IgD-negative memory B cell (primary cell): ENCODE results near the gene MAGI1. TPM values are rescaled to one million over a fixed set of nuclear protein-coding genes. Genes with fewer than 3 reads are reported as not detected.
"Not testable (repeated sequence)": the region's sequence is repeated elsewhere in the genome, so short reads cannot be mapped to it uniquely, and the experiment has no call there.

ENCODE experiments used
- H3K27ac Mint-ChIP-seq, 3 donors: one replicate each; pipeline ENCODE4 v1.8.0; 2020 to 2022; ENCODE audit warnings: mild to moderate bottlenecking in 3 of 3, mixed read lengths in 3 of 3, moderate library complexity in 1 of 3
- H3K27me3 Mint-ChIP-seq: one replicate; pipeline ENCODE4 v1.8.0; 2021; ENCODE audit warnings: mixed read lengths
- H3K36me3 Mint-ChIP-seq: one replicate; pipeline ENCODE4 v1.8.0; 2020; ENCODE audit warnings: mild to moderate bottlenecking, mixed read lengths
- H3K4me1 Mint-ChIP-seq, 3 donors: one replicate each; pipeline ENCODE4 v1.8.0; 2020 to 2022; ENCODE audit warnings: mixed read lengths in 3 of 3, mild to moderate bottlenecking in 1 of 3
- H3K4me3 Mint-ChIP-seq, 4 donors: one replicate each; pipeline ENCODE4 v1.8.0; 2020 to 2022; ENCODE audit warnings: mild to moderate bottlenecking in 4 of 4, mixed read lengths in 4 of 4, moderate library complexity in 3 of 4
- H3K9me3 Mint-ChIP-seq, 3 donors: one replicate each; pipeline ENCODE4 v1.8.0; 2020 to 2021; ENCODE audit warnings: mixed read lengths in 3 of 3, mild to moderate bottlenecking in 1 of 3
- polyA plus RNA-seq: library from polyadenylated mRNA; unstranded; fragments of 300-500 nt; fragmentation: Illumina TruSeq; gene quantifications from one replicate; pipeline ENCODE4 v1.2.3, GENCODE V29; 2021

MAGI1 gene
- polyA plus RNA-seq, 1 donor from 2014 or later, result 1.3 TPM

DNA sequence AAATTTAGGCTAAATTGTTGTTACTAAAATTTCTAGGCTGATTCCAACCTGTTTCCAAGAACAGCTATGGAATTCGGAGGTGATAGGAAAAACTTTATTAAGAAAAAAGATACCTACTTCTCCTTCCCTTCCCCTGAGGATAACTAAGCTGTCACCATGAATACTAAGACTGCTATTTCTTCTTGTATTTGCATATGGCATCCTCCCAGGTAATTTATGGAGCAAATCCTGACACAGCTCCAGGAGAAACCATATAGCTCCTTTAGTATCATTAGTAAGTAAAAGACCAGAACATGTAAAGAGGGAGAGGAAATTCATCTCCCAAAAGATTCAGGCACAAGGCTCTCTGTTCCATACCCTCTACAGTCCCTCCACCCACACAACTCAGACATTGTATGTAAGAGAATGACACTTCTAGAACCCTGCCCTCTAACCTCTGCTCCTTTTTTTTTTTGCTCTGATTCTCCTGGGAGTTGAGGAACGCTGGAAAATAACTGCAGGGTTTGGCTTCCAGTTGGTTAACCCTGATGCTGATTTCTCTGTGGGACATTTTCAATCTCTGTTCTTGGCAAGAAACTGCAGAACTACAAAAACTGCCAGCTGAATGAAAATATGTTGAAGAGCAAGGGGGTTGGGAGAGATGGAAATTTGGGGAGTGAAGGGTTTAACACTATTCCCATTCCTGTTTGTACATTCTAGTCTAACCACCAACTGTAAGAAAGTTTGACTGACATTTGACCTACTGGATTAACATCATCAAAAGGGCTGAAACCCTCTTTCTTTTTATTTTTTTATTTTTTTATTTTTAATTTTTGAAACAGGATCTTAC lies 14.2 kb upstream of the MAGI1 start:
- Mint-ChIP-seq H3K9me3 (peaks cover 0 to 3% (median 0%) of the 10 kb centered on the region in 3 donors), H3K4me1 (no peaks in the 10 kb centered on the region), H3K27me3 (no peaks in the 10 kb centered on the region), H3K4me3 (no peak overlapping the region), H3K27ac (no peak overlapping the region), H3K36me3 (no peaks in the 10 kb centered on the region)

DNA sequence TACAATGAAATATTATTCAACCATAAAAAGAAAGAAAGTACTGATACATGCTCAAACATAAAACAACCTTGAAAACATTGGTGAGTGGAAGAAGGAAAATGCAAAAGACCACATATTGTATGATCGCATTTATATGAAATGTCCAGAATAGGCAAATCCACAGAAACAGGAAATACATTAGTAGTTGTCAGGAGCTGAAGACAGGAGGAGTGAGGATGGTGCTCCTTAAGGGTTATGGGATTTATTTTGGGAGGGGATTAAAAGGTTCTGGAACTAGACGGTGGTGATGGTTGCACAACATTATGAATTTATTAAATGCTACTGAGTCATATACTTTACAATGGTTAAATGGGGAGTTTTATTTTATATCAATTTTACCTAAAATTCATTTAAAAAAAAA lies 12.1 kb upstream of the MAGI1 start:
- Mint-ChIP-seq H3K36me3 (no peaks in the 10 kb centered on the region), H3K9me3 (peaks cover 0 to 3% (median 2%) of the 10 kb centered on the region in 3 donors), H3K4me3 (no peak overlapping the region), H3K27me3 (peaks cover 1% of the 10 kb centered on the region), H3K27ac (no peak overlapping the region), H3K4me1 (no peaks in the 10 kb centered on the region)

DNA sequence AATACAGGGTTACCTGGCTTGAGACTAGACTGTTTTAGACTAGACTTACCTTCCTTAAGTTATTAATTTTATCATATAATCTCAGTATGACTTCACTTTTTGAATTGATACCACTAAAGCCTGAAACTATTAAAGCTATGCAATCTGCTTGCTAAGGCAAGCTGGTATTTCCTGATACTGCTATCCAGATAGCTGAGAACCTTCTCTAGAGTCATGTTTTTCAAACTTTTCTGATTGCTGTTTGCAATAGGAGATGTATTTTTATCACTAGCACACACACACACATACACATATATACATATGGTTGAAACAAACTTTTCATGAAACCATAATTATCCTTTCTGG lies 9.3 kb upstream of the MAGI1 start:
- peaks cover 3% of the 10 kb centered on the region for H3K27me3 Mint-ChIP-seq
- H3K9me3 Mint-ChIP-seq, result peaks cover 0 to 5% (median 4%) of the 10 kb centered on the region in 3 donors
- H3K4me3 Mint-ChIP-seq, result no peak overlapping the region

DNA sequence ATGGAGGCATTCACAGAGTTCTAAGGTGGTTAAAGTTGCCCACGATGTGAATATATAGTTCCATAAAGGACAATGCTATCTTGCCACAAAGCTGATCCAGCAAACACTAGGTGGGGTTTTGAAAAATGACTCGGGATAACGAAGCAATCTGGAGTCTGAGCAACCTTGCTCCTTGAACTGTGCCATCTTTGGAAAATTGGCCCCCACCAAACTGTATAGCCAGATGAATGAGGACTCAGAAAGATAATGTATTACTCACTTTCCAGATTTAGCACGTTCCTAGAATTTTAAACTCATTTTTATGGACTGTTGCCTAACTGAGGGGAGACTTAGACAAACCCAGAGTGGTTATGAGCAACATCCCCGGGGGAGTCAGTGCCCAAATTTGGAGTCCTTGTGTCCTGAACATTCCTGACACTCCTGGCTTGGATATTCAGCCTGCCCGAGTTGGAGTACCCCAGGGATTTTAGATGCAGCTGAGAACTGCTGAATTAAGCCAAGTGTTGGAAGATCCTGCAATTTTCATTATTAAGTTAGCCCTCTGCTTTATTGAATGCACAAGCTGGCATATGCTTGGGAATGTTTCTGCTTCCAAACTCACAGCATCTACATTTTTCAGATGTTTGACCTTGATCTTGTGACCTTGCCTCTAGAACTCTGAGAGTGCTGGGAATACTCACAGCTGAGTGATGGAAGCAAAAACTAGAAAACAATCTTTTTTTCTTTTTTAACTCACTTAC lies 8.8 kb upstream of the MAGI1 start:
- peaks cover 3% of the 10 kb centered on the region for H3K27me3 Mint-ChIP-seq
- H3K4me1 Mint-ChIP-seq, result no peaks in the 10 kb centered on the region
- no peak overlapping the region for H3K4me3 Mint-ChIP-seq
- H3K9me3 Mint-ChIP-seq, result peaks cover 0 to 6% (median 5%) of the 10 kb centered on the region in 3 donors
- H3K27ac Mint-ChIP-seq, result no peak overlapping the region
- H3K36me3 Mint-ChIP-seq, result no peaks in the 10 kb centered on the region

More for the DNA sequence above, 9.3 kb upstream of the MAGI1 start:
- Mint-ChIP-seq H3K4me1 (no peaks in the 10 kb centered on the region), H3K27ac (no peak overlapping the region), H3K36me3 (no peaks in the 10 kb centered on the region)

DNA sequence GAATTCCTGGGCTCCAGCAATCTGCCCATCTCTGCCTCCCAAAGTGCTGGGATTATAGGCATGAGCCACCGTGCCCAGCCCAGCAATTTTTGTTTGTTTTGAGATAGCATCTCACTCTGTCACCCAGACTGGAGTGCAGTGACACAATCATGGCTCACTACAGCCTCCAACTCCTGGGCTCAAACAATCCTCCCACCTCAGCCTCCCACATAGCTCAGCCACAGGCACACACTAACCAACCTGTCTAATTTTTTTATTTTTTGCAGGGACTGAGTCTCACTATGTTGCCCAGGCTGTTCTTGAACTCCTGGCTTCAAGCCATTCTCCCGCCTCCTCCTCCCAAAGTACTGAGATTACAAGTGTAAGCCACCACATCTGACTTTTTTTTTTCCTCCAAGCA lies 7.6 kb upstream of the MAGI1 start:
- H3K9me3 Mint-ChIP-seq, H3K36me3 Mint-ChIP-seq, H3K4me3 Mint-ChIP-seq, H3K27me3 Mint-ChIP-seq, H3K4me1 Mint-ChIP-seq, H3K27ac Mint-ChIP-seq: not testable (repeated sequence)

DNA sequence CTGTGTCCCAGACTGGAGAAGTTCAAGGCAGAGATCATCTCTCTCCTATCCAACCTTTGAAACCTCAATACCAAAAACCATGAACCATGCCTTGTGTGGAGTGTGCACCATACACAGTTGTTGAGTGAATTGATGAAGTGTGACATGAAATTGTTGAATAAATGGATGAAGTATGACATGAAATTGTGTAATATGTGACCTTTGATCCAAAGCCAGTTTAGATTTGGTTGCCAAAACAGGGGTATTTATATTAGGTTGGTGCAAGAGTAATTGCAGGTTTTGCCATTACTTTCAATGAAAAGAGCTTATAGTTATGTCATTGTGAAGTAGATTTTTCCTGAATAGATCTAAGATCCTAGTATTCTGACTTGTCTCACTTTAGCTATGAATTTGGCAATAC lies 3.1 kb upstream of the MAGI1 start:
- Mint-ChIP-seq H3K27me3 (peaks cover 24% of the 10 kb centered on the region), H3K36me3 (no peaks in the 10 kb centered on the region)

DNA sequence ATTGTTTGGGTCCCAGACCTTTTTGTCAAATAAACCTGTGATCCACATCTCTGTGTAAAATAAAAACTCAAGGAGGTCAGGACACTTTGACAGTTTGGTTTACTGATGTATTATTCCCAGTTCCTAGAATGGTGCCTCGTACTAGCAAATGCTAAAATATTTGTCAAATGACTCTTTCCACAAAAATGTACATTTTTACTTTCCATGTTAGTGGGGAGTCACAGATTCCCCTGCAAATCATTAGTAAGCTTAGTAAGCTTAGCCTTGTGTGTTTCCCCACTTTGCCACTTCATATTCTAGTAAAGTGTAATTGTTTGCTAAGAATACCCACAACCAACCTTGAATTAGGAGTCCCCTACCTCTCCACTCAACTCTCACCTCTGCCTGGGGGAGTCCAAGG lies 2.4 kb upstream of the MAGI1 start:
- Mint-ChIP-seq H3K36me3 (no peaks in the 10 kb centered on the region), H3K9me3 (peaks cover 0 to 5% (median 2%) of the 10 kb centered on the region in 3 donors), H3K4me3 (peak overlapping the region in 1 of 4 donors; percentile 21), H3K27ac (no peak overlapping the region), H3K27me3 (peaks cover 28% of the 10 kb centered on the region), H3K4me1 (peaks cover 0 to 8% (median 8%) of the 10 kb centered on the region in 3 donors)

More for the DNA sequence above, 3.1 kb upstream of the MAGI1 start:
- no peak overlapping the region for H3K27ac Mint-ChIP-seq
- peaks cover 0 to 8% (median 8%) of the 10 kb centered on the region in 3 donors for H3K4me1 Mint-ChIP-seq
- H3K9me3 Mint-ChIP-seq, result peaks cover 0 to 5% (median 2%) of the 10 kb centered on the region in 3 donors
- no peak overlapping the region for H3K4me3 Mint-ChIP-seq

DNA sequence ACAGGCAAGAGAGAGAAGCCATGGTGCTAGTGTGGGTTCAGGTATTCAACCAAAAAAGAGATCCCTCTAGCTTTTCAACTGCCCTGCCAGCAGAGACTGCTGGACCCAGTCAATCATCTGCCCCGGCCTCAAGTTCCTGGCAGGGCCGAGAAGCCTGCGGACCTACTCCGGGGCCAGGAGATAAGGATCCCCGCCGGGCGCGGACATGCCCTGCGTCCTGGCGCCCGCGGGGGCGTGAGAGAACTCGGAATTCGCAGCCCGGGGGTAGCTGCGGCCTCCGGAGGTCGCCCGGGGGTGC lies 821 bp upstream of the MAGI1 start:
- H3K4me1 Mint-ChIP-seq, result peaks cover 0 to 8% (median 8%) of the 10 kb centered on the region in 3 donors

DNA sequence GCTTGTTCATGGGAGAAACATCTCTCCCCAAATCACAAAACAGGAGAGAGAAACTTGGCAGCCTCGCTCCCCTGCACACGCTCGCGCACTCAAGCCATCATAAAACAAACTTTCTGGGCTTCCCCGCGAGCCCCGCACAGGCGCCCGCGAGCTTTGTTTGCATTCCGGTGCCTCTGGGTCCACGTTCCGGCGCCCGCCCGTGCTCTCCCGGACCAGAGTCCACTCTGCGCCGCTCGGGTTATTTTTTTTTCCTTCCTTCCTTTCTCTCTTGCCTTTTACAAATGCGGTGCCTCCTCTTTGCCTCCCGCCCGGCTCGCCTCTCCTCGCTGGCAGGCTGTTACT lies 363 bp downstream of the MAGI1 start:
- Mint-ChIP-seq H3K4me3 (peak overlapping the region; percentile 29 to 78 (median 58)), H3K9me3 (peaks cover 0 to 4% (median 3%) of the 10 kb centered on the region in 3 donors), H3K27ac (no peak overlapping the region), H3K4me1 (peaks cover 0 to 8% (median 8%) of the 10 kb centered on the region in 3 donors), H3K27me3 (peaks cover 27% of the 10 kb centered on the region), H3K36me3 (peaks cover 2% of the 10 kb centered on the region)

More for the DNA sequence above, 821 bp upstream of the MAGI1 start:
- no peak overlapping the region for H3K4me3 Mint-ChIP-seq
- peaks cover 28% of the 10 kb centered on the region for H3K27me3 Mint-ChIP-seq
- H3K9me3 Mint-ChIP-seq, result peaks cover 0 to 5% (median 2%) of the 10 kb centered on the region in 3 donors
- H3K36me3 Mint-ChIP-seq, result peaks cover 2% of the 10 kb centered on the region
- no peak overlapping the region for H3K27ac Mint-ChIP-seq

DNA sequence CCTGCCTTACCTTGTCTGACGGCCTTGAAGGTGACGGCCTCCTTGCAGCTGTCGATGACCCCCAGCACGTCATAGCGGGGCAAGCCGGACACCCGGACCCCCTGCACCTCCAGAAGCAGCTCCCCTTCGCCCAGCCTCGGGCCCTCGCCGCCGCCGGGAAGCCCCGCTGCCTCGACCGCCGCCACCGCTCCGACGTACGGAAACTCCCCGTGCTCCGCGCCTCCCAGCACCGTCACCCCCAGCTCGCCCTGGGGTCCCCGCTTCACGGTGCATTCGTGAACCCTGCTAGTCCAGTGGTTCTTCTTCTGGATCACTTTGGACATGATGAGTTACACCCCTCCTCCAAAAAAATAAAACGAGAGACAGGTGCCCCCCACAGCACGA lies 740 bp downstream of the MAGI1 start:
- H3K4me1 Mint-ChIP-seq, result peaks cover 0 to 8% (median 8%) of the 10 kb centered on the region in 3 donors
- H3K9me3 Mint-ChIP-seq, result peaks cover 0 to 5% (median 4%) of the 10 kb centered on the region in 3 donors
- H3K27ac Mint-ChIP-seq, result no peak overlapping the region
- peak overlapping the region in 2 of 4 donors; percentile 41 to 63 for H3K4me3 Mint-ChIP-seq
- H3K36me3 Mint-ChIP-seq, result peaks cover 2% of the 10 kb centered on the region
- H3K27me3 Mint-ChIP-seq, result peaks cover 26% of the 10 kb centered on the region

DNA sequence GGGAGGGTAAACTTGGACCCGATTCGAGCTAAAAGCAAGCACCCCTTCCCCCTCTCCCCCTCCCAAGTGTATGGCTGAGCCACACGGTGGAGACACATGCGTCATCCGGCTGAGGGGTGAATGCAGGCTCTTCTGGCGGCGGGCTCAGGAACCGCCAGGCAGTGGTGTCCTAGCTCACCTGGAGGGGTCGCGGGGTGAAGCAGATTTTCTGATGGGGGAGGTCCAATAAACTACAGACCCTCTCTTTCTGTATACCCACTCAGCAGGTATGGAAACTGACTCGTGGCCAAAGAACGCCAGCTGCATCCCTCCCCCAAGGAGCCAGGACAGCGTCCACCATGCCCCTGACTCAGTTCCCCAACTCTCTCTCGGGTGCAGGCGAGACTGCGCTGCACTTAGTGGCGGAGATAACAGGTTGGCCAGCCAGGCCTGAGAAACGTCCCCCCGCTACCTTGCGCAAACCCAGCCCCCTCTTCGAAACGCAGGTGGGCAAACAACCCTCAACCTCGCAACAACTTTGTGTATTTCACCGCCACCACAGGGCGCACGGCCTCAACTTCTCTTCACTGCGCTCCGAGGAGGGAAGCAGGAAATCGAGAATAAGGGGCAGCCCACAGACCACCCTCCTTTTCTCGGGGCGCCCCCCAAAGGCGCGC lies 1.3 kb downstream of the MAGI1 start:
- peaks cover 0 to 8% (median 8%) of the 10 kb centered on the region in 3 donors for H3K4me1 Mint-ChIP-seq
- peaks cover 26% of the 10 kb centered on the region for H3K27me3 Mint-ChIP-seq
- H3K36me3 Mint-ChIP-seq, result peaks cover 2% of the 10 kb centered on the region
- peak overlapping the region in 2 of 4 donors; percentile 52 to 63 for H3K4me3 Mint-ChIP-seq
- no peak overlapping the region for H3K27ac Mint-ChIP-seq
- H3K9me3 Mint-ChIP-seq, result peaks cover 0 to 4% (median 2%) of the 10 kb centered on the region in 3 donors

DNA sequence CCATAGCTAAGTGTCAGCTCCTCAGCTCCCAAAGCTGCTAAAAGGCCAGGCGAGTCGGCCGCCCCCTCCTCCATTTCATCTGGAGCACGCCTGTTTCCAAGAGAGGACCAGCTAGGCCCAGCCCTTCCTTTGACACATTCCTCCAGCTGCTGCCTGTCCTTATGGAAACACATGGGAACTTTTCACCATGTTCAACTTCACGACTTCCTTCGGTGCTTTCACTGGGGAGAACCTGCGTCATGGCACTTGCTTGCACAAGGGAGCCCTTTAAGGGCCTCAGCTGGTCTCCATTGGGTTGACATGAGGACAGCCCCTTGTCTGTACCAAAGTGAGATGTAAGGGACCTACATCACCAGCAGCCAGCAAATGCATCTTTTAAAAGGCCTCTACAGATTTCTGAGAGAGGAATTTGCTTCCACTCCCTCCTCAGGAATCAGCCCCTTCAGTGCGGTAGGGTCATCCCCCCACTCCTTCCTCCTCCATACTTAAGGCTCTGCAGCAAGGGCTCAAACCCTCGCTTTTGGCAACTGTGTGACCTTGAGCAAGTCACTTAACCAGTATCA lies 2.1 kb downstream of the MAGI1 start:
- Mint-ChIP-seq H3K4me1 (peaks cover 0 to 8% (median 8%) of the 10 kb centered on the region in 3 donors), H3K36me3 (peaks cover 2% of the 10 kb centered on the region), H3K9me3 (peaks cover 0 to 4% (median 2%) of the 10 kb centered on the region in 3 donors), H3K4me3 (peak overlapping the region in 2 of 4 donors; percentile 28 to 37), H3K27me3 (peaks cover 26% of the 10 kb centered on the region), H3K27ac (no peak overlapping the region)

DNA sequence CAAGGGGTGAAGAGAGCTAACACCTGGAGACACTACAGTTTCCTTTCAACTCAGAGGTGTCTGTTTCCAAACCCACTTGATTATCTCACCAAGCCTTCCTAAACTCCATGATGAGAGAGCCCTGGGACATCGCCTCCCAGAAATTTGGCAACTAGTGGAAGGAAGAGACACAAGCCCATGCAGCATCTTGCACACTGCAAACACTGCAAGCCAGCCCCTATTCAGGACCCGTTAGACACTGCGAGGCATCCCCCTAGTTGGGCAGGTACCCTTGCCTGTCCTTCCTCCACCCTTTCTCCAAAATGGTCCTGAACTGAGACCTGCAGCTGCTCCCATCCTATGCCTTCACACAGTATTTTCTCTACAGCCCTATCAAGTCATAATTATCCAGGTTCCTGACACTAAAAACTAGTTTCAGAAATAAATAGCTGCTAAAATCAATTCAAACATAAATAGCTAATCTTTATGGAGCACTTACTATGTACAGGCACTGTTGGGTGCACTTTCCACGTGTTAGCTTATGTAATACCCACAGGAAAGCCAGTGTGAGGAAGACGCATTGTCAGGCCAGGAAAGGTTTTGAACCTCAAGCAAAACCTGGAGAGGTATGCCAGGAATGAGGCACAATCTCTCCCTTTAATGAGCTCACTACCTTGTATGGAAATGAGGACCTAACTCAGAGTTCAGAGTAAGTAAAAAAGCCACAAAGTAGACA lies 2.8 kb downstream of the MAGI1 start:
- H3K9me3 Mint-ChIP-seq, result peaks cover 0 to 4% (median 2%) of the 10 kb centered on the region in 3 donors
- peaks cover 2% of the 10 kb centered on the region for H3K36me3 Mint-ChIP-seq
- no peak overlapping the region for H3K4me3 Mint-ChIP-seq
- no peak overlapping the region for H3K27ac Mint-ChIP-seq
- H3K27me3 Mint-ChIP-seq, result peaks cover 26% of the 10 kb centered on the region
- peaks cover 0 to 8% (median 5%) of the 10 kb centered on the region in 3 donors for H3K4me1 Mint-ChIP-seq
